ENCODE measurements around the gene LCOR. TPM values are rescaled to one million over a fixed set of nuclear protein-coding genes. Genes with fewer than 3 reads are reported as not detected.

LCOR gene
- total and polyA plus RNA-seq, 9 of the 15 experiments (the other 6 are each of a cell fraction or from before 2014, with no cell fraction given): 3.6 to 25.2 (median 14.4) TPM

GRCh38 chr10:96858706-96859050, 26.6 kb downstream of the LCOR start (continued):
- TF ChIP-seq, protein P1, sequence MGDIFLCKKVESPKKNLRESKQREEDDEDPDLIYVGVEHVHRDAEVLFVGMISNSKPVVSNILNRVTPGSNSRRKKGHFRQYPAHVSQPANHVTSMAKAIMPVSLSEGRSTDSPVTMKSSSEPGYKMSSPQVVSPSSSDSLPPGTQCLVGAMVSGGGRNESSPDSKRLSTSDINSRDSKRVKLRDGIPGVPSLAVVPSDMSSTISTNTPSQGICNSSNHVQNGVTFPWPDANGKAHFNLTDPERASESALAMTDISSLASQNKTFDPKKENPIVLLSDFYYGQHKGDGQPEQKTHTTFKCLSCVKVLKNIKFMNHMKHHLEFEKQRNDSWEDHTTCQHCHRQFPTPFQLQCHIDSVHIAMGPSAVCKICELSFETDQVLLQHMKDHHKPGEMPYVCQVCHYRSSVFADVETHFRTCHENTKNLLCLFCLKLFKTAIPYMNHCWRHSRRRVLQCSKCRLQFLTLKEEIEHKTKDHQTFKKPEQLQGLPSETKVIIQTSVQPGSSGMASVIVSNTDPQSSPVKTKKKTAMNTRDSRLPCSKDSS (IDR thresholded peaks at IDR 0.05; ENCODE audit: low read depth, partially characterized antibody): no peak
- TF ChIP-seq NCOR1 (IDR thresholded peaks at IDR 0.05) (peak; percentile 34; the same call in 1 of the 2 replicates), HDAC2 (IDR thresholded peaks at IDR 0.05) (no peak), ZNF584 (CRISPR knock-in tag; IDR thresholded peaks at IDR 0.05; ENCODE audit: low read depth) (no peak), NCOA4 (IDR thresholded peaks at IDR 0.05; ENCODE audit: partially characterized antibody) (no peak), FOXP1 (CRISPR knock-in tag; IDR thresholded peaks at IDR 0.05) (no peak), ZNF311 (CRISPR knock-in tag; IDR thresholded peaks at IDR 0.05) (no peak), ZSCAN29 (IDR thresholded peaks at IDR 0.05) (no peak), ATF1 (CRISPR knock-in tag; IDR thresholded peaks at IDR 0.05) (no peak), ATF1 (tag; IDR thresholded peaks at IDR 0.05) (no peak), FOXA3 (CRISPR knock-in tag; conservative IDR thresholded peaks at IDR 0.05 in 1 of 2, IDR thresholded peaks at IDR 0.05 in 1 of 2) (no peak), ARID3B (CRISPR knock-in tag; IDR thresholded peaks at IDR 0.05; ENCODE audit: borderline replicate concordance) (no peak), ZNF639 (CRISPR knock-in tag; conservative IDR thresholded peaks at IDR 0.05 in 1 of 2, IDR thresholded peaks at IDR 0.05 in 1 of 2) (no peak), ZNF436 (CRISPR knock-in tag; IDR thresholded peaks at IDR 0.05) (no peak), TAL1 (IDR thresholded peaks at IDR 0.05) (peak; percentile 59), HNRNPK (IDR thresholded peaks at IDR 0.05; ENCODE audit: low read depth, low read length, poor library complexity, severe bottlenecking) (no peak), ZC3H4 (CRISPR knock-in tag; IDR thresholded peaks at IDR 0.05; ENCODE audit: borderline replicate concordance) (no peak), ETV6 (IDR thresholded peaks at IDR 0.05; ENCODE audit: borderline replicate concordance in 1 of 2, low read depth in 2 of 2, low read length in 1 of 2) (no peak), ETV6 (CRISPR knock-in tag; IDR thresholded peaks at IDR 0.05; ENCODE audit: borderline replicate concordance) (no peak), ATF7 (IDR thresholded peaks at IDR 0.05) (no peak), ZNF239 (CRISPR knock-in tag; IDR thresholded peaks at IDR 0.05) (no peak), NFATC3 (IDR thresholded peaks at IDR 0.05) (no peak), PHF20 (IDR thresholded peaks at IDR 0.05; ENCODE audit: partially characterized antibody) (no peak), HDAC3 (IDR thresholded peaks at IDR 0.05; ENCODE audit: borderline replicate concordance, partially characterized antibody) (no peak), DPF2 (IDR thresholded peaks at IDR 0.05) (no peak)
